Activated effector memory CD4-positive, alpha-beta T cell treated with anti-CD3 and anti-CD28 coated beads, Interleukin-2, amount 50 U/mL, for 16 hours (primary cell): ENCODE results near the gene DGKH.

Experiments
- DNase-seq: peaks from one replicate; pipeline ENCODE4 v3.0.0-alpha.2; 2020

Gene DGKH

DNA sequence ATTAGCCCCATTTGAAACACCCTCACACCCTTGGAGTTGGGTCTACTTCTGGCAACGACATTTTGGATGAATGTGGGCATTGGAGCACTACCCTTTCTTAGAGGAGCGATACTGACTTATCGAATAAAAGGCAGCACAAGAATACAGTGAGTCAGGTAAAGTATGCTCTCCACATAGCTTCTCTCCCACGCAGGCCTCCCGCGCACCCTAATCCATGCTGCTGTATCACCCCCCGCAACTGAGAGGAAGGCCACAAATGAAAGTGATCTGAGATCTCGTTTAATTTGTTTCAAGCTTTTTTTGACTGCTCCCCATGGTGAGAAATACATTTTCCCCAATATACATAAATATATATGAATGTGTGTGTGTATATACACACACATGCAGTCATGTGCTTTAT, 198.1 kb downstream of the DGKH start:
- no peak for DNase-seq

DNA sequence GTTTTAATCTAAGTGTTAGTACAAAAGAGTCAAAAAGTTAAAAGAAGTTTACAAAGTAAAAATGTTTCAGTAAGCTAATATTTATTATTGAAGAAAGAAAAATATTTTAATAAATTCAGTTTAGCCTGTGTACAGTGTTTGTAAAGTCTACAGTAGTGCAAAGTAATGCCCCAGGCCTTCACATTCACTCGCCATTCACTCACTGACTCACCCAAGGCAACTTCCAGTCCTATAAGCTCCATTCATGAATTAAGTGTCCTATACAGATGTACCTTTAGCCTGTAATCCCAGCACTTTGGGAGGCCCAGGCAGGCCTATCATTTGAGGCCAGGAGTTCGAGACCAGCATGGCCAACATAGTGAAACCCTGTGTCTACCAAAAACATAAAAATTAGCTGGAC, 199.4 kb downstream of the DGKH start:
- no peak for DNase-seq

DNA sequence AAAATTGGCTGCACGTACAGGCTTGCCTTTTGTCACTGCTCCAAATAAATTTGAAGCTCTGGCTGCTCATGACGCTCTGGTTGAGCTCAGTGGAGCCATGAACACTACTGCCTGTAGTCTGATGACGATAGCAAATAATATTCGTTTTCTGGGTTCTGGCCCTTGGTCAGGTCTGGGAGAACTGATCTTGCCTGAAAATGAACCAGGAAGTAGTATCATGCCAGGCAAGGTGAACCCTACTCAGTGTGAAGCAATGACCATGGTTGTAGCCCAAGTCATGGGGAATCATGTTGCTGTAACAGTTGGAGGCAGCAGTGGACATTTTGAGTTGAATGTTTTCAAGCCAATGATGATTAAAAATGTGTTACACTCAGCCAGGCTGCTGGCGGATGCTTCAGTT, 207.4 kb downstream of the DGKH start:
- no peak for DNase-seq

DNA sequence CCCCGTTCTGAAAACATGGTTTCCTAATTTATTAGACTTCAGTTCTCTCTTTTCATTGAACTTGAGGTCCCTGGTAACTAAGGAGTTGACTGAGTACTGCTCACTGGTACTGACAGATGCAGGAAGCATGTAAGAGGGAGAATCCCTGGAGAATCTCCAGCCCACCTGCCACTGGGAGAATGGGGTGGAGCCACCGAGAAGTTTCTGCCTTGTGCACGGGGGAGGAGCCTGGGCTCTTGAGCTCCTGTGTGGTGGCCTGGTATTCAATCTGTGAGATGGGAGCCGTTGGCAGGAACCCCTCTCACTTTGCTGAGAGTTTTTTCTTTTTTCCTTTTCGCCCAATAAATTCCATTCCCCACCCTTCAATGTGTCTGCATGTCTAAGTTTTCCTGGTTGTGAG, 210.3 kb downstream of the DGKH start:
- DNase-seq: no peak

DNA sequence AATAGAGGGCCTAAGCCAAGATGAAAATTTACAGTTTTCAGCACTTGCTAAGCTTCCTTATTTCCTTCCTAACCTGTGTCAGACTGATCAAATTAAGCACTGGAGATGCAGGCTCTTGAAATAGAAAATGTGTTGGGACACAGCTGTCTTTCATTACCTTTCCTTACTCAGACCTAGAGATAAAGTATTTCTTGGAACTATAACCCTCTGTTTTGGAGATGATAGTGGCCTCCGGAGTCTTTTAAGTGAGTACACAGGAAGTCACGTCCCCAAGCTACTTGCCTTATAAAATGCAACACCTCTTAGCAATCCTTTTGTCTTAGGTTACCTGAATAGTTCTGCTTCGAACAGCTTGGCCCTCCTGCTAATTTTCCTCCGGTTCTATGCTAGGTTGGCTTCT, 211.1 kb downstream of the DGKH start:
- no peak for DNase-seq

DNA sequence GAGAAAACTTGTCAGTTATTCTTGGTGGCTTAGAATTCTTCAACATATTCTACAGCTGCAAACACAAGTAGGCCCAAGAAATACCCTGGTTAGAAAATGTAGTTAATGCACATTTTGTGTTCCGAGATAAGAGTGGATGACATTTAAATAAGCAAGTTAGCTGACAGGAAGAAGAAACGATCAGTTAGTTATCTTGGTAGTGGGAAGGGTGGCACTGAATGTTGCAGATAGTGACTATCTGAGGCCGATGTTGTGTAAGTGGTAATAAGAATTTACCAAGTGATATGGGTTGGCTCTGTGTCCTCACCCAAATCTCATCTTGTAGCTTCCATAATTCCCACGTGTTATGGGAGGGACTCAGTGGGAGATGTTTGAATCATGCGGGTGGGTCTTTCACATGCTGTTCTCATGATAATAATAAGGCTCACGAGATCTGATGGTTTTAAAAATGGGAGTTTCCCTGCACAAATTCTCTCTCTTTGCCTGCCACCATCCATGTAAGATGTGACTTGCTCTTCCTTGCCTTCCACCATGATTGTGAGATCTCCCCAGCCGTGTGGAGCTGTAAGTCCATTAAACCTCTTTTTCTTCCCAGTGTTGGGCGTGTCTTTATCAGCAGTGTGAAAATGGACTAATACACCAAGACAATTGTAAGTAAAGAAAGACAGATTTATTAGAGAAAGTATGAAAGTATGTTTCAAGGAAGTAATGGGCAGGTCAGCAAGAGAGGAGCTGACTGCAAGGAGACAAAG, 212.6 kb downstream of the DGKH start:
- DNase-seq: no peak

DNA sequence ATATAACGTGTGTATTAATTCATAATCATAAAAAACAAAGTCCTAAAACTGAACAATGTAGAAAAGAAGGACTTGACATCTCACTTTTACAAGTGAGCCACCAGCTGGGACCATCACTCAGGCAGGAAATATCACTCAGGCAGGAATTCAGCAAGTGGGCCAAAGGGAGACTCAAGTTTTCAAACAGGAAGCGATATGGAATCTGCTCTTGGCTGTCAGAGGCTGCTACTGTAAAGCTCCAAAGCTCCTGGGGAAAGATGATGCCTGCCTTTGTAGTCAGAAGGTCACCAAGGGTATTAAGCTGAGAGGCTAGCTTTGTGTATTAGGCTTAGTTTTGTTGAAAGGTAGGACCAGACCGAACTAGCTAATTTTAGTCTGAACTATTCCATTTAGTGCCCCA, 218.0 kb downstream of the DGKH start:
- no peak for DNase-seq

DNA sequence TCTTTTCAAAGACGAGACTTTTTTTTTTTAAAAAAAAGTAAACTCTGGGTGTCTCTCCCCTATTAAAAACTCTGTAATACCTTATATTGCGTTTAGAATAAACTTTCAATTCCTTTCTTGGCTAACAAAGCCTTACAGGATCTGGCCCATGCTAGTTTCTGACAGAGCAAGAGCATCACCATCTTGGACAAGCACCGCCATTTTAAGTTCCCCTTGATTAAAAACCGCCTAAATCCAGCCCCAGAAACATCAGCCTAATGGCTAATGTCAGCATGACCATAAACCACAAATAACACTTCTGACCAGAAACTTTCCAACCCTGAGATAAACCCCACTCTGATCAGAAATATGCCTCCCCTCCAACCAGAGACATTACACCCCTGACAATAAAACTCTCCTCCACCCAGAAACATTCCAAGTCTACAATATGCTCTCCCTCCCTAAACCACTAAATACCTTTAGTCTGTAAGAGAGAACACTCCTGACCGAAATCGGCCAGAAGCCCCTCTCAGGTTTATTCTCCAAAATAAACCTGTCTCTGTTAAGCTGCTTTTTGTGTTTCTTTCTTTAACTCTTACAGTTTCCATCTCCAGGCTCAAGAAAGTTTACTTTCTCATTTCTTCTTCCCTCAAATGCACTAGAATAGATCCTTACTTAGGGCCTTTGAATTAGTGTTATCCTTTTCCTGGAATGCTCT, 221.9 kb downstream of the DGKH start:
- no peak for DNase-seq

DNA sequence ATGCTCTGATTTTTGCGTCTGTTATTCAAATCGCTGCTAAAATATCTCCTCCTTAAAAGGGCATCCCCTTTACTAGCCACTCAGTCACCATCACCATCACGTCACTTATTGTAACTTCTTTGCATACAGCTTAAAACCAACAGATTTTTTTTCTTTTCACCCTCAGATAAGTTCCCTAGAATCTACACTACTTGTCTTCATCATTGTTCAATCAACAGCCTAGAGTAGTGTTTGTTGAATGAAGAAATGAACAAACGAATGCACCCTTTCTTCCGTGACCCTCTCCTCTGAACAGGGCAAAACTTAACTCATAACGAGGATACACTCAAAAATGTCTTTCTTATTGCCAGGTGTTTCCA, 222.4 kb downstream of the DGKH start:
- no peak for DNase-seq

DNA sequence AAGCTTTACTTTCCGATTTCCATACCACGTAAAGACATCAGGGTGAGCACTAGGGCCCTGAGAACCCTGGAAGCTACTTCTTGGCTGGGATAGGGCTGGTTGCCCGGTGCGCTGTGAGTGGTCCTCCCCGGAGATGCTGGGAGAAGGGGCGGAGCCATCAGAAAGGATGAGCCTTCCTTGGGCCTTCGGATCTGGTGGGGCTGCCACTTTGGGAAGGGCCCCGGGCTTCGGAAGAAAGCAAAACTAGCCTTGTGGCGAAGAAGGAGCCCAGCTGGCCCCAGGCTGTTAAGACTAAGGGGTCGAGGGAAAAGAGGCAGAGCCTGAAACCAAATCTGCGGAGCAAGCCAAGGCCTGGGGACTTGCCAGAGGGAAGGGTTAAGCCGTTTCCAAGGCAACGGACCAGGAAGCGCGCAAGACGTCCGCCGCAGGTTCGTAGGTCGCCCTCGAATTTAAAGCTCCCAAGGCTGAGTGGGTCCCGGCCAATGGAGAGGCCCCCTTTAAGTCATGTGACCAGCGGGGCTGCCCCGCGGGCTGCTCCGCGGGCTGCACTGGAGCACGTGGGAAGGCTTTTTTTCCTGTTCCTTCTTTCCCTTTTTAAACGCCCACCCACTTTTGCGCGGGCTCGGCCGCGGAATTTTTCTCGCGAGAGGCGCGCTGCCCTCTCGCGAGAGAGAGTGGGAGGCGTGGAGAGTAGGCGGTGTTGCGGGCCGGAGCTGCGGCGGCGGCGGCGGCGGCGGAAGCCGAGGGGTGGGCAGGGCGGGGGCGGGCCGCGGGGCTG, 223.1 kb downstream of the DGKH start:
- peak; percentile 97 for DNase-seq

DNA sequence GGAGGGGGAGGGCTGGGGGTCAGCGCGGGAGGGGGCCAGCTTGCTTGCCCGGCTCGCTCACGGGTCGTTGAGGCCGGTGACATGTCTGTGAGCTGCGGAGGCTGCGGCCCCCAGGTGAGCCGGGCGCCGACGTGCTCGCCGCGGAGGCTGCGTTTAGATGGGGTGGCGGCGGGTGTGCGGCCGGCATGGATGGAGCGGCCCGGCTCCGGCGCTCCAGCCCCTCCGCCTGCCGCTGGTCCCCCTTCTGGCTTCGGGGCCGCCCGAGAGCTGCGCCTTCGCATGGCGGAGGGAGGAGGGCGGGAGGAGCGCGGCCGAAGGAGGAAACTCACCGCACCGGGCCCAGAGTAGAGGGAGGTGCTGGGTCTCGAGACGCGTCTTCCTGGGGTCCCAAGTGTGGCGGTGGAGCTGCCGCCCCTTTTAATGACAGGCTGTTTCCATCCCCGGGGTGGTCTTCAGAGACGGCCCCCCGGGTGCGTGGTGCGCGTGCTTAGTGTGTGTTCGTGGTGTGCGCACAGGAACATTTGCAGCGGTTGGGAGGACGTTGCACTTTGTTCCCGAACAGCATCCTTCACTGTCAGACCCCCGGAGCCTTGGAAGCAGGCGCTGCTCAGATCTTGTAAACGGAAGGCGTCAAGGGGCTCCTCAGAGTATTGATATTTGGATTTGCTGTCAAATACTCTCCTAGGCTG, 223.8 kb downstream of the DGKH start, which contains the start of gene AKAP11:
TSS of gene AKAP11 (plus strand) at position 38 of the 689 bp plus-strand sequence. CDS start 14,197 bp downstream, outside the sequence.
- DNase-seq: peak; percentile 83

DNA sequence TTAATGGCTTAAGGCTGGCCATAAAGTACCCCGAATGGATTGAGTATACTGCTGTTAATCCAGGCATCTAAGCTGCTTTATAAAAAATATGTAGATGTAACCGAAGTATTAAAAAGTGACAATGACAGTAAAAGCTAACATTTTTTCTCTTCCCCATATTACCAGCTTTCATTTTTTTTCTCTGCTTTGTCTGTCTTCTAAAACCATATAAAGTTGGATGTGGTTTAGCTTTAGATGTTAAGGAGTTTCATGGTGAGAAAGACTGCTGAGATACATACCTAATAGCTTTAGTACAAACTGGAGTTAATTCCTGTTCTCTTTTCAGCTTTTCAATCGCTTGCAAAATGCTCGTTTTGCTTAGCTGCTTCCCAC, 224.3 kb downstream of the DGKH start:
- DNase-seq: no peak

DNA sequence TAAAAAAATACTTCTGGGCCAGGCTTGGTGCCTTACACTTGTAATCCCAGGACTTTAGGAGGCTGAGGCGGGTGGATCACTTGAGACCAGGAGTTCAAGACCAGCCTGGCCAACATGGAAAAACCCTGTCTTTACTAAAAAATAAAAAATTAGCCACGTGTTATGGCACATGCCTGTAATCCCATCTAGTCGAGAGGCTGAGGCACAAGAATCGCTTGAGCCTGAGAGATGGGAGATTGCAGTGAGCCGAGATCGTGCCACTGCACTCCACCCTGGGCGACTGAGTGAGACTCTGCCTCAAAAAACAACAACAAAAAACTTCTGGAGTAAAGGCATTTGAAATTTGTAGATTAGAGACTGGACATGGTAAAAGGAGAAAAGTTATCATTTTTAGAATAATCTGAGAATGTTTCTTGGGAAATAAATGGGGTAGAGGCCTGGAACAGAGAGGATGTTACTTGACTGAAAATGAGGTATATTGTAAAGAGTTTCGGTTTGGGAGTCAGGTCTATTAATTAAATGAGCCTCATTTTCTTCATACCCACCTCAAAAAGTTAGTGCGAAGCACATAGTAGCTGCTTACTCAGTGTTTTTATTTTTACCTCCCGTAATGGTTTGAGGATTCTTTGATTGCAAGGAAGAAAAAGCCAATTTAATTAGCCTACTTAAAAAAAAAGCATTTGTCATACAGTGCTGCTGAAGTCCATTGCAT, 226.1 kb downstream of the DGKH start:
- DNase-seq: no peak

DNA sequence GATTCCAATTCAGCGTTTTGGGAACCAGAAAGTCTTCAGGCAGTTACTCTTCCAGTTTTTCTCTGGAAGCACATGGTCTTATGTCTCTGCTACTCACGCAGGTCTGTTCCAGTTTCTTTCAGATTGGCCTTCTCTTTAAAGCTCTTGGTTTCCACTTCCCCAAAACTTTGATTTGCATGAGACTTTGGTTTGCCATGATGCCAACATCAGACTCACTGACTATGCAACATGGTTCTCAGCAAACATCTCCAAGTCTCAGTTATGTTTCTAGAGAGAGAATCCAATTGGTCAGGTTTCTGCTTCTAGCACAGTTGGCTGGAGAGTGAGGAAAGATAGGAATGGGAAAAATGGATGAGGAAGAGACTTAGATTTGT, 226.6 kb downstream of the DGKH start:
- DNase-seq: no peak

DNA sequence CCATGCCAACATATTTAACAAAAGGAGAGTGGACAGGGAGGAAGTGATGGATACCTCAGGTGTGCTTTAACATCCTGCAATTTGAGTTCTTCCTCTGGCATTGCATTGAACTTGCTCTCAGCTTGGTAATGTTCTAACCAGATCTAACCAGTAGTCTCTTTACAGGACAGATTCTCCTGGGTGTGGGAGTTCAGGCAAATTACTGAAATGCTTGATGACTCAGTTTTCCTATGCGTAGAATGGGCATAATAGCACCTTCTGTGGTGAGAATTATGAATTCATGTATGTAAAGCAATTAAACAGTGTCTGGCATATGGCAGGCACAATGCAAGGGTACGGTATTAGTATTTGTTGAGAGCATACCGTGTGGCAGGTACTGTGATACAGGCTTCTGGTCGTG, 227.1 kb downstream of the DGKH start:
- no peak for DNase-seq

DNA sequence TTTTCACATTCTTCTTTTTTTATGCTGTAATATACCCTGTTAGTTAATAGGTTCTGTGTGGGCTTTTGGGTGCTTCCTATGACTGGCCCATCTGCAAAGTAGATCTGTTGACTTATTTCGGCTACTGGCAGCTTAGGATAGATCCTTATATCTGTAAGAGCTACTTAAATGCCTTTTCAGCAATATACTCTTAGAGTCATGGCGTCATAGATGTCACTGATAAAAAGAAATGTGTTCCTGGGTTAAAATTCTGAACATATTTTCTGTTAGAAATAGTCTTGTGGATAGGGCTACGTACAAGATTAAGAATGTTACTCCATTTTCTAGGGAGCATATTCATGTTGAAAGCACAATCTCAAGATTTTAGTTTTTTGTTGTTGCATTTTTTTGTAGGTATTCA, 228.2 kb downstream of the DGKH start:
- no peak for DNase-seq

DNA sequence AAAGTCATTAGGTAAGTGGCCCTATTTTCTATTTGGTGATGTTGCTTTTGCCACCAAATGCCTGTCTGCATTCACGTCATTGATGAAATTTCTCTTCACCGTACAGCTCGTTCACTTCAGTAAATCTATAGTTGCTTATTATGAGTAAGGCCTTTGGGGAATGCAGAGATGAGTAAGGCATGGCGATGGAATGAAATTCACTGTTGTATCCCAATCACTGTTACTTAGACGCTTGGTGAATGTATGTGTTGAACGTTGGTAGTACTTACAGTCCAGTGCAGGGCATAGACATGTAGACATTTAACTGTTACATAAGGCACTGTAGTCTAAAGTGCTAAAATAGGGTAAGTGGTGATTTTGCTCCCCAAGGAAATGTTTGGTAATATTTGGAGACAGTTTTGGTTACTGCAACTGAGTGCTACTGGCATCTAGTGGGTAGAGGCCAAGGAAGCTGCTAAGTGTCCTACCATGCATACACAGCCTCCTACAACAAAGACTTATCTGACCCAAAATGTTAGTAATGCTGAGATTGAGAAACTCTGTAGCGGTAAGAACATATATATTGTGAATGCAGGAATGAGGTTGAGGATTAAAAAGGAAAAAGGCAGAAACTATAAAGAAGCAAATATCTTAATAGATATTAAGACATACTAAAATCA, 229.3 kb downstream of the DGKH start:
- DNase-seq: no peak

DNA sequence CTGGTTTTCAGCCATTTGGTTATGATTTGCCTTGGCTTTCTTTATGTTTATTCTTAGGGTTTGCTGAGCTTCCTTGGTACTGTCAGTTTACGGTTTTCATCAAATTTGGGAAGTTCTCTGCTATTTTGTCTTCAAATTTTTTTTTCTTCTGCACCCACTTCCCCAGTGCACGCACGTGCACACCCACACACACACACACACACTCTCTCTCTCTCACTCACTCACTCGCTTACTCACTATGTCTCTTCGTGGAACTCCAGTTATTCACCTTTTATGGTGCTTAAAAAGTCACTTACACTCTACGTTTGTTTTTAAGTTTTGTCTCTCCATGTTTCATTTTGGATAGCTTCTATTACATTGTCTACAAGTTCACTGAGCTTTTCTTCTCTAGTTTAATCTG, 230.6 kb downstream of the DGKH start:
- no peak for DNase-seq

DNA sequence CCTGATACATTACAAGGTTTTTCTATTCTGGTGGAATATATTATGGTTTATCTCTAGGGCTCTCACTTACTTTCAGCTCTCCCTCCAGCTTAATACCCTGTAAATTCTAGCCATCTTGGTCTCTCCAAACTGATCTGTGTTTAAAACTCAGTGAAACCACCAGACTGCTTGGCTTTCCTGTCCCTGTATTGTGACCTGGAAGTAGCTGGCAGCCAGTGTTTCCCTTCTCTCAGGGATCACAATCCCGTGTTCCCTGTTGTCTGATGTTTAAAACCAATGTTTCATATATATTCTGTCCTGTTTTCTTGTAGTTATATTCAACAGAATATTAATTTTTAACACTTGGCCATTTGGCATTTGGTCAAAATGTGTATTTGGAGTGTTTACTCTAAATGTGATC, 231.5 kb downstream of the DGKH start:
- DNase-seq: no peak

DNA sequence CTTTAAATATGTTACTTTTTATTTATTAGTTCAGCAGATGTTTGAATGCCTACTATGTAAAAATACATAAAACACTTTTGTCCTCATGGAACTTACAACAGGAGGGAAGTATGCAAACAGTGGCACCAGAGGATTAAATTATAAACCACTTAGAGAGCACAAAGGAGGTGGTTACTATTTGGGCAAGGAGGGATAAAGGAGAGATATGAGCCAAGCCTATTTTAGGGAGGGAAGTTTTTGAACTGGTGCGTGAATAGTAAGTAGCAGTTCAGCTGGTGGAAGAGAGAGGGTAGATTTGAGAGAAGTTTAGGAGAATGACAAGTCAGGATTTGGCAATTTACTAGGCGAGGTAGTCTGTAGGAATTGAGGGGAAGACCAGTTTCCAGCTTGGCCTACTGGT, 232.1 kb downstream of the DGKH start:
- DNase-seq: no peak

DNA sequence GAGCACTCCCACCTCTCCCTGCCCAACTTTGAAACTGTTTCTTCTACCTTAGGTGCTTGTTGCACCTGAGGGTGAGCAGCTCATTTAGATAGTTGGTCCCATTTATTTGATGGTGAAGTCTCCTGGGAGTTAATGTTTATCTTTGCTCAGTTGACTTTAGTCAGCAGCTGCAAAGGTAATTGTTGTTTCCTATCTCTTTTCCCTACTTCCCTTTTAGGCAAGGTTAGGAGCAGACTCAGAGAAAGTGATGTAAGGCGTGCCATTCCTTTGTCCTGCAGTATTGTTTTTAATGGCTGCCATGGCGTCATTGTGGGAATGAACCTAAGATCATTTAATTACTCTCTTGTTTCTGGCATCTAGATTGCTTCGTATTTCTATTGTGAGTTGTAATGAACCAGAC, 235.1 kb downstream of the DGKH start:
- DNase-seq: no peak

DNA sequence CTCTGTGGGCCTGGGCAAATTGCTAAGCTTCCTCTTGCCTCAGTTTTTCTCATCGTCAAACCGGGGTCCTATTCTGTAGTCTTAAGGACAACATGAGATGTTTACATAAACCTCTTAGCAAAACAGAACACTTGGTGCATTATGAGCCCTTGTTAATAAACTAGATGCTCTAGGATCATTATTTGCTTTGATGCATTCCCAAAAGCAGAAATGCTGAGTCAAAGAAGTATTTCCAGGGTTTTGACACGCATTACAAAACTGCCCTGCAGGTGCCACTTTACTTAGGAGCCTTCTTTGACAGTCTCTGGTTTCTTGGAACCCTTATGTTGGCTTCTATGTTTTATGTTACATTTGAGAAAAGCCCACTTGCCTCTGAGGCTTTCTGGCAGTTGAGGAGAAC, 235.6 kb downstream of the DGKH start:
- DNase-seq: no peak
